GM19193 (cell line): Measurements from ENCODE around the gene ZNF430.

Experiments used
- POLR2A ChIP-seq: IDR thresholded peaks from 4 replicates; pipeline ENCODE4 v1.6.1; 2011; ENCODE audit not compliant: insufficient read depth, insufficient read length; ENCODE audit errors: extremely low read depth

ZNF430 gene

GRCh38 chr19:21094347-21095025 lies 74.0 kb downstream of the ZNF430 start:
- no peak for TF ChIP-seq POLR2A

GRCh38 chr19:21098291-21098690 lies 77.8 kb downstream of the ZNF430 start:
- TF ChIP-seq POLR2A, result no peak

- no peak for TF ChIP-seq POLR2A
These were observed 81.2 kb downstream of the ZNF430 start for GRCh38 chr19:21101521-21102242.

- no peak for TF ChIP-seq POLR2A
These were observed 88.7 kb downstream of the ZNF430 start for GRCh38 chr19:21109116-21109515.
